Stimulated activated CD8-positive, alpha-beta memory T cell treated with anti-CD3 and anti-CD28 coated beads, Interleukin-12 subunit alpha, Interleukin-12 subunit beta, amount 100 ng/mL, for 4 hours (primary cell): ENCODE measurements around the gene WDR72.
"Not testable (repeated sequence)": the region's sequence is repeated elsewhere in the genome, so short reads cannot be mapped to it uniquely, and the experiment has no call there.

Experiments used
- DNase-seq: peaks from one replicate; pipeline ENCODE4 v3.0.0-alpha.2; 2020; ENCODE audit warnings: low read depth

WDR72 gene

DNA sequence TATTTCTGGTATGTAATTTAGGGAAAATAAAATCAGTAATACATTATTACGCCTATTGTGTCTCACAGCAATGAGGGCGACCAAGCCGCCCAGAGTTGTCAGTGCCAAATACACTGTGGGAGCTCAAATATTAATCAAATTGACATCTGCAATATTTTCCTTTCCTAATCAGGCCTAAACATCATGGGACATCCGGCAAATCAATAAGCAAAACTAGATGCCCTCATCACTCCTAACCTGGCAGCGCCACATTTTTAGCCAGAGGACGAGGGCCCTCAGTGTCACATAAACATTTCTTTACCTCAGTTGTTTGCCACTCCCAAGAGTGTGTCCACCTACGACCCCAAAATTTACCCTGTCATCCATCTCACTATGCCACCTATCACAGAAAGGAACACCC, 64.1 kb downstream of the WDR72 start:
- DNase-seq, result no peak

DNA sequence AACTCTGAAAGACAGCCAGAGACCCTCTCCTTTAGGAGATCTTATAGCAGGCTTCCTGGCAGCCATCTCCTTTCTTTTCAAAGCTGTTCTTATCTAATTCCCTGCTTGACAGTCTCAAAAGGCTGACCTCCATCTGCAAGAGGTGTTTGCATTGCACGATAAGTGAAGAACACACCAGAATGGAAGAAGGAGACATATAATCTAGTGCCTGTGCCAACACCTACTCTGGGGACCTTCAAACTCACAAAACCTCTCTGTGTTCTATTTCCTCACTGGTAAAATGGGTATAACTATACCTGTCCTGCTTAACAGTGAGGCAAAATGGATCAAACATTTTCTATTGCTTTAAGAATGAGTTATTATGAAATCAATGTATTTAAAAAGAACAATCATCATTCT, 65.0 kb downstream of the WDR72 start:
- DNase-seq, result no peak

GRCh38 chr15:53693729-53694475, 65.6 kb downstream of the WDR72 start:
- DNase-seq, result no peak

- DNase-seq, result not testable (repeated sequence)
Observed at GRCh38 chr15:53684162-53684561, 75.3 kb downstream of the WDR72 start.

- DNase-seq, result no peak
Observed at GRCh38 chr15:53681056-53681455, 78.4 kb downstream of the WDR72 start.

- DNase-seq, result no peak
Observed at GRCh38 chr15:53675832-53676231, 83.6 kb downstream of the WDR72 start.

GRCh38 chr15:53671545-53671944, 87.9 kb downstream of the WDR72 start:
- DNase-seq, result no peak

- DNase-seq, result no peak
Observed at GRCh38 chr15:53670701-53671100, 88.8 kb downstream of the WDR72 start.

DNA sequence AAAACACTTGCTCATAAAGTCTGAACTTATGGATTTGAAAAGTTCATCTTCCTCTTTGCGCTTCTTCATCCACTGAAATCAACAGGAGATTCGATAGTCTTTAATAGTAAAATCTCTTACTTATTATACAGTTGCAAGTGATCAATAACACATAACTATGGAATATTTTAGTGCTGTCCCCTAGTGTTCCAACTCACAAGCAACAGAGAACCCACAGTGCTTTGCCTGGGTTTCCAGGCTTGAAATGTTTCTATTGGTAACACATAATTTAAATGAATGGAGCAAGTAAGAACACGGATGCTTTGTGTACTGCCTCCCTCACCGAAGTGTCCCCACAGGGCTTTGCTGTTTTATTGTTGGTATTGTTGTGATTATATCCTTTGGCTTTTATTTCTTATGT, 93.5 kb downstream of the WDR72 start:
- no peak for DNase-seq

DNA sequence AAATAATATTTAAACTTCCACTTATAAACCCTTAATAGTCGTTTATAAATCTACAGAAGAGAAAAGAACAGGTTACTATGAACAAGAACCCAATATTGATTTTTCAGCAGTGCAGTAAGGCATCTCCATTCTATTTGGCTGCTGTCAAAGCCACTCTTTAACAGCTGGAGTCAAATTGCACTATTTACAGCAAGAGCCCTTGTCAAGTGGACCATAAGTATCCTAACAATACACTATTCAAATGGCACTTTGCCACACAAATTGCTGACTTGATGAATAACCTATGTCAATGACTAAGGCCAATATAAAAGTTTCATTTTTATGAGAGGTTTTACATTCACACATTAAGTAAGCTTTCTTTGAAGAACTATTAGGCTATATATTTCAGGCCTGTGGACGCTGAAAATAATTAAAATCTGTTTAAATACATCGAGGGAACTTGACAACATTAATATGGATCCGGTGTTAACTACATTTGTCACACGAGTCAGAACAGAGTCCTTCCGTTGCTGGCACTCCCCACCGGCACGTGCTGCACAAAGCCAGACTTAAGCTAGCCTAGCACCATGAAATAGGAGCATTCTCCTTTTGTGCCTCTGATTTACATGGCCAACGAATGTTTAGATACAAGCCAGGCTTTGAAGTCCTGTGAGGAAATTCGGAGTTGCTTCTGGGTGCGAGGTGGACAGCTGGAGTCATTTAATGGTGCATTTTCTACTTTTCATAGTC, 100.5 kb downstream of the WDR72 start:
- DNase-seq, result no peak

DNA sequence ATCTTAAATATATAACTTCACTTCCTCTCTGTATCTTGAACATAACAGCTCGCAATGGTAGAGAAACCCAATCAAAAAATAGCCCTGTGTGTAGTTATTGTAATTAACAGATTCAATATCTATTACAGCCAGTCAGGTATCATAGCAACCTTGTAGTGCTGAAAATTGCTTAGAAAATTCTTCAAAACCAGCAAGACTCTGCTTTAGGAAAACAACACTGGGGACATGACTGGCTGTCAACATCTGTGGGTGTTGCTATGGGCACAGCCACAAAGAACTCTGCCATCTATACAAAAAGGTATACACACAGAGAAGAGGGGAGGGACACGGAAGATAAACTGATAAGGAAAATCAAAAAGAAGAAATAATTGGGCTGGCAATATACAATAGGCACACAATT, 101.2 kb downstream of the WDR72 start:
- DNase-seq, result no peak

DNA sequence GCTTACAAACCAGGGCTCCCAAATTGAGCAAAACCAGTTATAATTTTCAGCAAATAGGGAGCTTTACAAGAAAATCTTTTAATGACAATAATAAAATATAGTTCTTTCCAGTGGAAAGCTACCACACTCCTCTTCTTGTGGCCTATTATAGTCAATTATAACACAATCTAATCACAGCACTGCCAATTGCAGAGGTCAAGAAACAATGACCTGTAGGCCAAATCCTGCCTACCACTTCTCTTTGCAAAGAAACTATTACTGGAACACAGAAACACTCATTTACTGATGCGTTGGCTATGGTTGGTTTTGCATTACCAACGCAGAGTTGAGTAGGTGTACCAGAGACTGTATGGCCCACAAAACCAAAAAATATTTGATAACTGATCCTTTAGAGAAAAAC, 110.5 kb downstream of the WDR72 start:
- no peak for DNase-seq

- no peak for DNase-seq
Observed at GRCh38 chr15:53644660-53645059, 114.8 kb downstream of the WDR72 start.

DNA sequence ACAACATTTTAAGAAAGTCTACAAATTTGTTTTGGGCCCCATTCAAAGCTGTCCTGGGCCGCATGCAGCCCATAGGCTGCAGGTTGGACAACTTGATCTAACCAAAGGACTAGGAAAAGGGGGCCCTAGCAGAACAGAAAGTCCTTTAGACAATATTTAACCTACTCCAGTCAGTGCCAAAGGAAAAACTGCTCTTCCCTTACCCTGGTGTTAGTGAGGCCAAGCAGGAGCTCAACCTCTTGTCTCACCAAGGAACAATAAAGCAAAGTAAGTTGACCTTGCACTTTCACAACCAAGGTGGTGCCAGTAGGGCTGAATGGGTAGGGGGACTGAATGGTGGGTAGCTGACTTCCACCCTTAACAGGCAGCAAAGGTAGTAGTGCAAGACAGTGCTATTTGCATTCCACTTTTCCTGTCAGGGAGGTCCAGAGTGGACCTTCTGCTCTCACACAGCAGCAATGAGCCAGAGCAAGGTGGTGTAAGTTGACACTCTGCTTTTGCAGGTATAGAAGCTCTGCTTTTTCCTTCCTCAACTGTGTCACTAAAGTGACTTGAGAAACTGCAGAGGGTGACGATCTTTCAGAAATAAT, 124.9 kb downstream of the WDR72 start:
- no peak for DNase-seq

GRCh38 chr15:53627279-53627678, 132.2 kb downstream of the WDR72 start:
- DNase-seq, result no peak

DNA sequence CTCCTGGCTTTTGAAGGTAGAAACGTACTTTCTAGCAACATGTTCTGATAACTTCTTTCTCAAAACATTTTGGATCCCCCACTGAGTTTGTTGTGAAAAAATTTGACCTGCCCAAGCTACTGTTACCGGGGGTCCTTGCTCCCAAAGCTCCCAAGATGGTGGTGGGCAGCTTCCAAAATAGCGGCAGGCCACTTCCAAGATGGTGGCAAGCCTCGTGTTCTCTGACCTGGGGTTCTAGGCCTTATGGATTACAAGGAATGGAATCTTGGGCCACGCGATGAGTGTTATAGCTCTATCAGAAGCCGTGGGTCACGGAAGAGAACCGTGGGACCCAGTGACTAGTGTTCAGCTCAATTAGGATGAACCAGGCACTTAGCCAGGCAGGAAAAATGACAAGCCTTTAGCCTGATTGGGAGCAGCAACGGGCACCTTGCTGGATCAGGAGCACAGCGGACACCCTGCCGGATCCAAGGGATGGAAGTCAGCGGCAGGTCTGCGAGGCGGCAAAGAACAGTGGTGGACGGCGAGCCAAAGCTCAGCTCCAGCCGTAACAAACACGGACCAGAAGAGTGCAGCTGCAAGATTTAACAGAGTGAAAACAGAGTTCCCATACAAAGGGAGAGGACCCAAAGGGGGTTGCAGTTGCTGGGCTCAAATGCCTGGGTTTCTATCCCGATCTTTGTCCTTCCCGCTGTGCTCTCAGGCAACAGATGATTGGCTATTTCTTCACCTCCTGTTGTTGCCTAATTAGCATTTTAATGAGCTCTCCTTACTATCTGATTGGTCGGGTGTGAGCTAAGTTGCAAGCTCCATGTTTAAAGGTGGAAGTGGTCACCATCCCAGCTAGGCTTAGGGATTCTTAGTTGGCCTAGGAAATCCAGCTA, 133.3 kb downstream of the WDR72 start:
- no peak for DNase-seq

GRCh38 chr15:53625260-53625659, 134.2 kb downstream of the WDR72 start:
- DNase-seq, result no peak

DNA sequence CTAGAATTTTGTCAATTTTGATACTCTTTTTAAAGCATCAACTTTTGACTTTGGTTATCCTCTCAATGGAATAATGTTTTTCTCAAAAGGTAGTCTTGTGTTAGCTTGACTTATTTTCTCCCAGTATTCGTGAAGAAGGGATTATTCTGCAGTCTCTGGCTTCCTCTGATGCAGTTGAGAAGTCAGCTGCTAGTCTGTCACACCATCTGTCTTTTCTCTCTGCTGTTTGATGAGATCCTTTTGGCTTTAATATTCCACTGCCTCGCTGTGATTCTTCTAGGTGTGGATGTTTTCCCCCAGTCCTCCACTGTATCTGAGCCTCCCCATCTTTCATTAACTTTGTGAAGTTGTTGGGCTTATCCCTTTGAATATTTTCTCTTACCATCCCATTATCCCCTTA, 141.0 kb downstream of the WDR72 start:
- no peak for DNase-seq

DNA sequence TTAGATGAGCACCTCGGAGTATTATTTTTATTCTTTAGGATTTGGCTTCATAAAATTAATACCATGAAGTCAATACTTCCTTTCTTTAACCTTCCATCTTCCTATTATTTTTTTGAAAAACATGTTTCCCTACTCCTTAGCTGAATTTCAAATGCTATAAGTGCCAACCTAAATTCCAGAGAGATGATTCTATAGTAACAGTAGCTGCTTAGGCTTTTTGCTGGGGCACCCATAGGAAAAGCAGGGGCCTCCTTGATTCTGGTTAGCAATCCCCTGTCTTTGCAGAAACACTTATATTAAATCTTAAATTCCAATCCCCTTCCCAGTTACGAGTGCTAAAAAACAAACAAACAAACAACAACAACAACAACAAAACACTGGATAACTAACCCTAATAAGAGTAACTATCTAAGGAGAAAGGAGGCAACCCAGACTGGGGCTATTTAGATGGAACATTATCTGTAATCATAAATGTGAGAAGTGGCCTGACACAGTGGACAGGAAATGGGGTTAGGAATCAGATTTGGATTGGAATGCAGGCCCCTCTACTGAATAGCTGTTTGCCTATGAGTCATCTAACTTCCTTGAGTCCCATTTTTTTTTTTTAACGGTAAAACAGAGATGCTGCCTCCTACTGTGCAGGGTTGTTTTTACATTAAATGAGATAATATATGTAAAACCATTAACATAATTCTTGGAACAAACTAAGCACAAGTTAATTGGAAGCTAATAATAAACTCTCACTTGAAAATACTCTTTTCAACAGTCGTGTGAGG, 148.1 kb downstream of the WDR72 start:
- no peak for DNase-seq

GRCh38 chr15:53591041-53591440, 168.4 kb downstream of the WDR72 start:
- DNase-seq, result no peak

DNA sequence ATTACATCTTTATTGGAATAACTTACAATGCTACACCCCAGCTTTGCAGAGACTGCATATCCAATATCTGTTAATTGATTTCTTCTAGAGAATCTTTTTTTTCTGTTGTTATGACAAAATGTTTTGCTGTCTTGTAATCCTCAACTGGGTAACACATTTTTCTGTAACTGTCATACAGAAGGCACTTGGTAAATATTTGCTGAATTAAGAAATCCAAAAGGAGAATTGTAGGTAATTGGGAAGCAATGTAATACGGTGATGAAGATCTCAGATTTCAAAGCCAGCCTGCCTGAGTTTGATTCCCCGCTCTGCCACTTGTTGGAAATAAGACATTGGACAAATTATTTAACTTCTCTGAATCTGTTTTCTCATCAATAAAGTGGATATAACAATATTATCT, 169.1 kb downstream of the WDR72 start:
- no peak for DNase-seq
